GM12878 (cell line): ENCODE measurements around the gene C2orf74. TPM values are rescaled to one million over a fixed set of nuclear protein-coding genes. Genes with fewer than 3 reads are reported as not detected.

ENCODE experiments used
- ATAC-seq: fragments of 200-7000 bp; cut with Tn5 transposase; 3 replicates; pipeline ENCODE4 v1.9.1; 2020; ENCODE audit warnings: mild to moderate bottlenecking, moderate library complexity
- BruUV-seq: library from RNA; stranded (reverse); fragments of 400-500 nt; replicated peaks from 2 replicates; lab custom pipeline; 2021; lab: Mats Ljungman, UMichigan
- CTCF ChIA-PET: fragments of 300-600 bp; sonication (Branson Sonifier 250); formaldehyde crosslinking; extraction: SDS; loops from one replicate; lab custom pipeline; 2021; ENCODE audit warnings: inconsistent platforms; lab: Yijun Ruan, JAX
- POLR2A ChIA-PET: fragments of 350-600 bp; formaldehyde crosslinking; extraction: SDS; loops from one replicate; lab custom pipeline; 2021; ENCODE audit warnings: inconsistent platforms; lab: Charles Lee
- RAD21 ChIA-PET: fragments of 300-600 bp; sonication (Branson Sonifier 250); formaldehyde crosslinking; loops from one replicate; lab custom pipeline; 2023; ENCODE audit warnings: antibody characterized with exemption; ENCODE audit not compliant: unreplicated experiment; lab: Charles Lee
- SMC1A ChIA-PET: fragments of 300-600 bp; sonication (Branson Sonifier 250); formaldehyde crosslinking; loops from one replicate; lab custom pipeline; 2023; ENCODE audit not compliant: unreplicated experiment, uncharacterized antibody; lab: Charles Lee
- DNase-seq: peaks from one replicate; pipeline ENCODE4 v3.0.0-alpha.2; 2011; ENCODE audit warnings: low read depth, low spot score
- FAIRE-seq: peaks from 3 replicates; lab custom pipeline; 2011; peaks lifted over from hg19 to GRCh38; lab: Jason Lieb, UNC
- H2AFZ ChIP-seq: 2 replicates; pipeline ENCODE4 v1.6.0; 2011; ENCODE audit warnings: low read depth, low read length, control low read depth; ENCODE audit not compliant: control insufficient read depth
- H3K27ac ChIP-seq: 2 replicates; pipeline ENCODE4 v1.5.1; 2011; ENCODE audit warnings: control low read depth; ENCODE audit not compliant: control insufficient read depth, insufficient read depth
- H3K27me3 ChIP-seq, 2 experiments: replicated peaks in 1 of 2; 2 replicates each; pipeline versions ENCODE4 v1.6.0 to v1.6.1; 2011; ENCODE audit warnings: low read length in 1 of 2; ENCODE audit not compliant: control insufficient read depth in 2 of 2, insufficient read depth in 2 of 2
- H3K36me3 ChIP-seq, 2 experiments: 2 replicates each; pipeline ENCODE4 v1.5.1; 2011; ENCODE audit warnings: low read length in 1 of 2; ENCODE audit not compliant: control insufficient read depth in 2 of 2, insufficient read depth in 2 of 2
- H3K4me1 ChIP-seq: 2 replicates; pipeline ENCODE4 v1.6.1; 2011; ENCODE audit warnings: mild to moderate bottlenecking, low read length, moderate library complexity, mixed read lengths; ENCODE audit not compliant: control insufficient read depth, insufficient read depth
- H3K4me2 ChIP-seq: 2 replicates; pipeline ENCODE4 v1.6.0; 2011; ENCODE audit warnings: control low read depth; ENCODE audit not compliant: control insufficient read depth, insufficient read depth
- H3K4me3 ChIP-seq: fragments of 200-600 bp; sonication (generic); 2 replicates; pipeline ENCODE4 v1.5.1; 2016
- H3K79me2 ChIP-seq: 2 replicates; pipeline ENCODE4 v1.6.0; 2011; ENCODE audit warnings: low read length; ENCODE audit not compliant: control insufficient read depth, insufficient read depth
- H3K9ac ChIP-seq: 2 replicates; pipeline ENCODE4 v1.8.0; 2011; ENCODE audit warnings: low read length, control low read depth, mixed read lengths; ENCODE audit not compliant: control insufficient read depth, insufficient read depth
- H3K9me3 ChIP-seq: replicated peaks from 3 replicates; pipeline ENCODE4 v1.5.1; 2011; ENCODE audit warnings: mild to moderate bottlenecking, low read length; ENCODE audit not compliant: control insufficient read depth, insufficient read depth
- H4K20me1 ChIP-seq: 2 replicates; pipeline ENCODE4 v1.6.0; 2011; ENCODE audit not compliant: control insufficient read depth, insufficient read depth
- CBFB ChIP-seq: IDR thresholded peaks from 2 replicates; pipeline ENCODE4 v1.6.1; 2016; ENCODE audit warnings: antibody characterized with exemption, low read depth
- JUNB ChIP-seq: IDR thresholded peaks from 2 replicates; pipeline ENCODE4 v1.6.1; 2016; ENCODE audit warnings: antibody characterized with exemption, mild to moderate bottlenecking
- NR2C2 ChIP-seq: IDR thresholded peaks from 2 replicates; pipeline ENCODE4 v1.6.1; 2011; ENCODE audit warnings: borderline replicate concordance, low read depth; ENCODE audit not compliant: control insufficient read depth, insufficient read length
- SIX5 ChIP-seq: IDR thresholded peaks from 2 replicates; pipeline ENCODE4 v1.6.1; 2011; ENCODE audit warnings: mild to moderate bottlenecking, low read depth, low read length, moderate library complexity; ENCODE audit not compliant: severe bottlenecking
- SUZ12 ChIP-seq: fragments of 200-600 bp; sonication (generic); IDR thresholded peaks from one replicate; pipeline ENCODE4 v1.6.1; 2018; ENCODE audit warnings: antibody characterized with exemption, mild to moderate bottlenecking; ENCODE audit not compliant: unreplicated experiment
- WGBS: methylation state at CpG from one replicate; pipeline ENCODE4 v1.1.6; 2016; ENCODE audit warnings: low lambda C conversion rate; ENCODE audit not compliant: insufficient replicate concordance, insufficient coverage; ENCODE audit errors: missing lambda C conversion rate; 5-methylcytosine and 5-hydroxymethylcytosine counted together
- in situ Hi-C: fragments of 300-500 bp; cut with MboI; formaldehyde crosslinking; loops from 9 replicates; pipeline ENCODE4 v1.14.3; 2018; ENCODE audit warnings: mixed read lengths
- intact Hi-C: fragments of 100-400 bp; cut with micrococcal nuclease; formaldehyde crosslinking; loops from one replicate; pipeline ENCODE4 v1.14.2; 2022; ENCODE audit not compliant: unreplicated experiment
- polyA plus RNA-seq, 11 experiments: library from polyadenylated mRNA; depleted of rRNA in 4 of 11; unstranded in 6 of 11; stranded (reverse) in 5 of 11; fragments of >200 nt; fragmentation: Nextera tagmentation in 4 of 11; fragmentation: Illumina TruSeq in 1 of 11; extraction: Ambion mirVana in 4 of 11; extraction: Trizol in 1 of 11; gene quantifications; 1 replicate in 1 of 11; 2 replicates in 10 of 11; pipeline versions ENCODE4 v1.2.1 to v1.2.3, GENCODE V29; 2011 to 2016; ENCODE audit warnings: inconsistent platforms in 2 of 11, missing spikeins in 2 of 11, low read depth in 1 of 11
- total RNA-seq, 4 experiments: library from RNA; depleted of rRNA in 3 of 4; stranded (reverse); fragments of >200 nt in 3 of 4; fragmentation: Illumina TruSeq in 1 of 4; extraction: Trizol in 1 of 4; gene quantifications; 2 replicates each; pipeline versions ENCODE4 v1.2.1 to v1.2.3, GENCODE V29; 2013 to 2021

The C2orf74 gene
- total and polyA plus RNA-seq, 10 of the 15 experiments (the other 5 are each of a cell fraction or from before 2014, with no cell fraction given) = 3.8 to 25.0 (median 15.2) TPM

- no peaks in the 10 kb centered on the region for H3K27me3 ChIP-seq
- no peaks in the 10 kb centered on the region for H3K79me2 ChIP-seq
- peaks cover 3 to 17% of the 10 kb centered on the region in 2 experiments for H3K36me3 ChIP-seq
- intact Hi-C loops = no loop called here
- TF ChIP-seq SIX5 = no peak
- no peak for TF ChIP-seq CBFB
- ChIA-PET POLR2A (no interaction called here), SMC1A (interaction anchor here (1.1 to 1.9 kb wide), 5 partner anchors 8 to 59 kb away, joined by 3 to 5 read pairs (median 3); no protein-coding TSS in a partner anchor), RAD21 (interaction anchor here (1.6 kb wide), 1 partner anchor 448 kb away, joined by 4 read pairs; no protein-coding TSS in a partner anchor), CTCF (interaction anchor here (0.9 to 1.3 kb wide), 3 partner anchors 17 to 89 kb away, joined by 3 to 4 read pairs (median 3); no protein-coding TSS in a partner anchor)
- 97% methylated on average over 5 of the region's 5 CpGs for WGBS
- H2AFZ ChIP-seq = no peak overlapping the region
- in situ Hi-C loops = no loop called here
- no peaks in the 10 kb centered on the region for H3K4me1 ChIP-seq
- no peak overlapping the region for H3K27ac ChIP-seq
- BruUV-seq = no TSS peak
- ATAC-seq (no peak), DNase-seq (no peak), FAIRE-seq (no peak)
- no peak overlapping the region for H3K4me3 ChIP-seq
- H3K9ac ChIP-seq = no peak overlapping the region
- H3K9me3 ChIP-seq = no peaks in the 10 kb centered on the region
- H3K4me2 ChIP-seq = no peak overlapping the region
- no peaks in the 10 kb centered on the region for H4K20me1 ChIP-seq
Observed at GRCh38 chr2:61210332-61210981, 48.5 kb downstream of the C2orf74 start.

- Histone ChIP-seq H4K20me1 (no peaks in the 10 kb centered on the region), H3K9me3 (no peaks in the 10 kb centered on the region), H3K9ac (no peak overlapping the region), H3K4me1 (no peaks in the 10 kb centered on the region), H3K4me3 (no peak overlapping the region), H3K36me3 (peaks cover 1 to 16% of the 10 kb centered on the region in 2 experiments), H3K27ac (no peak overlapping the region), H3K4me2 (no peak overlapping the region), H3K27me3 (no peaks in the 10 kb centered on the region), H3K79me2 (no peaks in the 10 kb centered on the region), H2AFZ (no peak overlapping the region)
- CTCF ChIA-PET = no interaction called here
- DNase-seq (no peak), FAIRE-seq (no peak), ATAC-seq (no peak)
- 83% methylated on average over 4 of the region's 4 CpGs for WGBS
- SMC1A ChIA-PET = interaction anchor here (1.0 to 2.0 kb wide), 3 partner anchors 9 to 46 kb away, joined by 3 to 6 read pairs (median 3); no protein-coding TSS in a partner anchor
- BruUV-seq = no TSS peak
- POLR2A ChIA-PET = interaction anchor here (0.5 kb wide), 1 partner anchor 116 kb away, joined by 3 read pairs; no protein-coding TSS in a partner anchor
- RAD21 ChIA-PET = no interaction called here
- intact Hi-C loops (no loop called here), in situ Hi-C loops (no loop called here)
- TF ChIP-seq NR2C2 = no peak
- no peak for TF ChIP-seq JUNB
- TF ChIP-seq SUZ12 = no peak
Observed at GRCh38 chr2:61214171-61214570, 52.2 kb downstream of the C2orf74 start.

Other genes with a start within 250 kb of the C2orf74 start
- gene PEX13, start 144.5 kb upstream of the C2orf74 start, total RNA-seq (2014; rRNA removed) = 20.7 and 26.0 TPM in 2 replicates
- 18.2 and 18.6 TPM in 2 replicates for gene PEX13, start 144.5 kb upstream of the C2orf74 start, total RNA-seq (2014; rRNA removed; fragmentation: Illumina TruSeq; extraction: Trizol)
- gene PEX13, start 144.5 kb upstream of the C2orf74 start, total RNA-seq (2021) = 17.1 and 18.7 TPM in 2 replicates
- 27.6 and 30.9 TPM in 2 replicates for gene PEX13, start 144.5 kb upstream of the C2orf74 start, polyA plus RNA-seq (2011; rRNA removed)
- 11.5 and 11.9 TPM in 2 replicates for gene PEX13, start 144.5 kb upstream of the C2orf74 start, polyA plus RNA-seq (2014; fragmentation: Illumina TruSeq; extraction: Trizol)
- 1 to 10 TPM; 2.6 to 4.9 TPM for gene PEX13, start 144.5 kb upstream of the C2orf74 start, polyA plus RNA-seq (2014; fragmentation: Nextera tagmentation; extraction: Ambion mirVana)
- gene PEX13, start 144.5 kb upstream of the C2orf74 start, polyA plus RNA-seq (2014; rRNA removed) = 14.9 and 15.2 TPM in 2 replicates
- gene PEX13, start 144.5 kb upstream of the C2orf74 start, polyA plus RNA-seq (2016; fragmentation: Nextera tagmentation; extraction: Ambion mirVana) = 10 to 100 TPM; 22.0 to 22.6 TPM
- gene PUS10, start 143.9 kb upstream of the C2orf74 start, total RNA-seq (2014; rRNA removed) = 13.4 and 14.8 TPM in 2 replicates
- 17.0 TPM in 2 replicates for gene PUS10, start 143.9 kb upstream of the C2orf74 start, total RNA-seq (2014; rRNA removed; fragmentation: Illumina TruSeq; extraction: Trizol)
- 11.9 and 12.6 TPM in 2 replicates for gene PUS10, start 143.9 kb upstream of the C2orf74 start, total RNA-seq (2021)
- gene PUS10, start 143.9 kb upstream of the C2orf74 start, polyA plus RNA-seq (2011; rRNA removed) = 13.9 and 18.0 TPM in 2 replicates
- 13.3 and 19.9 TPM in 2 replicates for gene PUS10, start 143.9 kb upstream of the C2orf74 start, polyA plus RNA-seq (2014; fragmentation: Illumina TruSeq; extraction: Trizol)
- 1 to 10 TPM; 9.1 to 9.8 TPM for gene PUS10, start 143.9 kb upstream of the C2orf74 start, polyA plus RNA-seq (2014; fragmentation: Nextera tagmentation; extraction: Ambion mirVana)
- gene PUS10, start 143.9 kb upstream of the C2orf74 start, polyA plus RNA-seq (2014; rRNA removed) = 8.4 and 12.8 TPM in 2 replicates
- 10 to 100 TPM; 12.2 to 14.9 TPM for gene PUS10, start 143.9 kb upstream of the C2orf74 start, polyA plus RNA-seq (2016; fragmentation: Nextera tagmentation; extraction: Ambion mirVana)
- gene SANBR, start 96.3 kb upstream of the C2orf74 start, total RNA-seq (2014; rRNA removed) = 6.0 and 8.5 TPM in 2 replicates
- 6.7 and 8.0 TPM in 2 replicates for gene SANBR, start 96.3 kb upstream of the C2orf74 start, total RNA-seq (2014; rRNA removed; fragmentation: Illumina TruSeq; extraction: Trizol)
- gene SANBR, start 96.3 kb upstream of the C2orf74 start, total RNA-seq (2021) = 6.4 and 7.4 TPM in 2 replicates
- 4.5 and 4.9 TPM in 2 replicates for gene SANBR, start 96.3 kb upstream of the C2orf74 start, polyA plus RNA-seq (2011; rRNA removed)
- 6.7 and 7.0 TPM in 2 replicates for gene SANBR, start 96.3 kb upstream of the C2orf74 start, polyA plus RNA-seq (2014; fragmentation: Illumina TruSeq; extraction: Trizol)
- gene SANBR, start 96.3 kb upstream of the C2orf74 start, polyA plus RNA-seq (2014; fragmentation: Nextera tagmentation; extraction: Ambion mirVana) = 1 to 10 TPM; 2.2 to 3.1 TPM
- 6.4 and 11.0 TPM in 2 replicates for gene SANBR, start 96.3 kb upstream of the C2orf74 start, polyA plus RNA-seq (2014; rRNA removed)
- 1 to 10 TPM; 8.0 to 8.4 TPM for gene SANBR, start 96.3 kb upstream of the C2orf74 start, polyA plus RNA-seq (2016; fragmentation: Nextera tagmentation; extraction: Ambion mirVana)